ENCODE results near the gene CCDC9B.

The CCDC9B gene

DNA sequence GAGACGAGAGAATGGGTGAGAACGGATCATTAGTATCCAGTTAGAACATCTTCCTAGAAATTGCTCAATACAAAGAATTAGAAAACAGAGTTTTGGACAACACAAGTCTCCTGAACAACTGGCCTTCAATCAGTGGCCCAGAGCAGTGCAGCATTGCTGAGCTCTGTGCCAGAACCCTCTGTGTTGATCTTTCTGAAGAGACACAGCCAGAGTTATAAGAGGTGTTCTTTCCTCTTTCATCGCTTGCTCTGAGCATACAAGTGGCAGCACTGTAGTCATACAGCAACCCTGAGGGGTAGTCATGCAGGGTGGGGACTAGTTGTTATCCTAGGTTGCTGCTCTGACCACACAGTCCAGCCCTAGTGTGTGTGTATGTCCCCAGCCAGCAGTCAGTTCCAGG is 45.7 kb upstream of the CCDC9B start:
- DNase-seq (ENCODE audit: low read depth in 1 of 2, low spot score in 1 of 2), result no peak
- no peaks in the 10 kb centered on the region for H3K27me3 ChIP-seq (ENCODE audit: insufficient read depth, poor library complexity, severe bottlenecking)
- no peak overlapping the region for H3K4me3 ChIP-seq (replicated peaks; ENCODE audit: insufficient read depth, low read length)
- TF ChIP-seq, protein P1, sequence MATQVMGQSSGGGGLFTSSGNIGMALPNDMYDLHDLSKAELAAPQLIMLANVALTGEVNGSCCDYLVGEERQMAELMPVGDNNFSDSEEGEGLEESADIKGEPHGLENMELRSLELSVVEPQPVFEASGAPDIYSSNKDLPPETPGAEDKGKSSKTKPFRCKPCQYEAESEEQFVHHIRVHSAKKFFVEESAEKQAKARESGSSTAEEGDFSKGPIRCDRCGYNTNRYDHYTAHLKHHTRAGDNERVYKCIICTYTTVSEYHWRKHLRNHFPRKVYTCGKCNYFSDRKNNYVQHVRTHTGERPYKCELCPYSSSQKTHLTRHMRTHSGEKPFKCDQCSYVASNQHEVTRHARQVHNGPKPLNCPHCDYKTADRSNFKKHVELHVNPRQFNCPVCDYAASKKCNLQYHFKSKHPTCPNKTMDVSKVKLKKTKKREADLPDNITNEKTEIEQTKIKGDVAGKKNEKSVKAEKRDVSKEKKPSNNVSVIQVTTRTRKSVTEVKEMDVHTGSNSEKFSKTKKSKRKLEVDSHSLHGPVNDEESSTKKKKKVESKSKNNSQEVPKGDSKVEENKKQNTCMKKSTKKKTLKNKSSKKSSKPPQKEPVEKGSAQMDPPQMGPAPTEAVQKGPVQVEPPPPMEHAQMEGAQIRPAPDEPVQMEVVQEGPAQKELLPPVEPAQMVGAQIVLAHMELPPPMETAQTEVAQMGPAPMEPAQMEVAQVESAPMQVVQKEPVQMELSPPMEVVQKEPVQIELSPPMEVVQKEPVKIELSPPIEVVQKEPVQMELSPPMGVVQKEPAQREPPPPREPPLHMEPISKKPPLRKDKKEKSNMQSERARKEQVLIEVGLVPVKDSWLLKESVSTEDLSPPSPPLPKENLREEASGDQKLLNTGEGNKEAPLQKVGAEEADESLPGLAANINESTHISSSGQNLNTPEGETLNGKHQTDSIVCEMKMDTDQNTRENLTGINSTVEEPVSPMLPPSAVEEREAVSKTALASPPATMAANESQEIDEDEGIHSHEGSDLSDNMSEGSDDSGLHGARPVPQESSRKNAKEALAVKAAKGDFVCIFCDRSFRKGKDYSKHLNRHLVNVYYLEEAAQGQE (IDR thresholded peaks at IDR 0.05; ENCODE audit: insufficient replicate concordance, low read depth), result no peak
- TF ChIP-seq, protein P2, sequence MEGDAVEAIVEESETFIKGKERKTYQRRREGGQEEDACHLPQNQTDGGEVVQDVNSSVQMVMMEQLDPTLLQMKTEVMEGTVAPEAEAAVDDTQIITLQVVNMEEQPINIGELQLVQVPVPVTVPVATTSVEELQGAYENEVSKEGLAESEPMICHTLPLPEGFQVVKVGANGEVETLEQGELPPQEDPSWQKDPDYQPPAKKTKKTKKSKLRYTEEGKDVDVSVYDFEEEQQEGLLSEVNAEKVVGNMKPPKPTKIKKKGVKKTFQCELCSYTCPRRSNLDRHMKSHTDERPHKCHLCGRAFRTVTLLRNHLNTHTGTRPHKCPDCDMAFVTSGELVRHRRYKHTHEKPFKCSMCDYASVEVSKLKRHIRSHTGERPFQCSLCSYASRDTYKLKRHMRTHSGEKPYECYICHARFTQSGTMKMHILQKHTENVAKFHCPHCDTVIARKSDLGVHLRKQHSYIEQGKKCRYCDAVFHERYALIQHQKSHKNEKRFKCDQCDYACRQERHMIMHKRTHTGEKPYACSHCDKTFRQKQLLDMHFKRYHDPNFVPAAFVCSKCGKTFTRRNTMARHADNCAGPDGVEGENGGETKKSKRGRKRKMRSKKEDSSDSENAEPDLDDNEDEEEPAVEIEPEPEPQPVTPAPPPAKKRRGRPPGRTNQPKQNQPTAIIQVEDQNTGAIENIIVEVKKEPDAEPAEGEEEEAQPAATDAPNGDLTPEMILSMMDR (IDR thresholded peaks at IDR 0.05; ENCODE audit: insufficient read depth, low read length), result no peak
- no peak for TF ChIP-seq POLR2AphosphoS5 (IDR thresholded peaks at IDR 0.05; ENCODE audit: low read depth)
- TF ChIP-seq SPI1 (IDR thresholded peaks at IDR 0.05; ENCODE audit: borderline replicate concordance, low read depth), result no peak
- no peak for TF ChIP-seq GABPA (IDR thresholded peaks at IDR 0.05; ENCODE audit: low read depth)
- no peak overlapping the region for H3K27ac ChIP-seq (replicated peaks)

DNA sequence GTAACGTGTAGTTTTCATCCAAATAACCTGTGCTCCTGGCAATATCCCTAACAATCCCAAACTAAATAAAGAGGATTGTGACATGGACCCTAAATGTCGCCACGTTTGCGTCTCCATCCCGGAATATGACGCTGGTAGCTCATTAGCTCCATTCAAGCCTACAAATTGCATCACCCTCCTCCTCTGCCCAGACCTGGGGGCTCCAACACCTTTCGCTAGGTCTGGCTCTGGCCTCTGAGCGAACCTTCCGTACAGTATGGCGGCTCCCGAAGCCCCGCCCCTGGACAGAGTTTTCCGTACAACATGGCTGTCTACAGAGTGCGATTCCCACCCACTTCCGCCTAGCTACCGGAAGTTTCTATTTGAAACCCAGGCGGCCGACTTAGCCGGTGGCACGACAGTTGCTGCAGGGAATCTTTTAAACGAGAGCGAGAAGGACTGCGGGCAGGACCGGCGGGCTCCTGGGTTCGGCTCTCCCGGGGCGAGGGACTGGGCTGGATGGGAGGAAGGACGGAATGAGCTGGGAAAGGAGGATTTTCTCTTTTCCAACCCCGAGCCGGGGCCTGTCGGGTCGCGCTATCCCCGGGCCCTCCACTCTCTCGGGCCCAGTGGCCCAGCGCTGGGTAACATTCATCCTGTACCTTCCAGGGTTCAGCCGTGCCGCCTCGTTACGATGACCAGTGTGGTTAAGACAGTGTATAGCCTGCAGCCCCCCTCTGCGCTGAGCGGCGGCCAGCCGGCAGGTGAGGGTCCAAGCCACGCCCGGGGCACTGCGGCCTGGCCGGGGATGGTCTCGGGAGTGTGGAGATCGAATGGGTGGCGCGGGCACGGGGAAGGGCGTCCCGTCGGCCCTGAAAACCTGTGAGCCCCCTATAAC is 42.1 kb upstream of the CCDC9B start, which contains the start of gene KNSTRN:
Gene KNSTRN (plus strand): TSS at position 142 of the 877 bp plus-strand sequence. CDS start 115 bp downstream, at position 257.
- peak; percentile 87 to 94 for DNase-seq (ENCODE audit: low read depth in 1 of 2, low spot score in 1 of 2)
- Histone ChIP-seq H3K27ac (replicated peaks) (peak within 1 kb of the TSS; percentile 82), H3K27me3 (ENCODE audit: insufficient read depth, poor library complexity, severe bottlenecking) (no peaks in the 10 kb centered on the region), H3K4me3 (replicated peaks; ENCODE audit: insufficient read depth, low read length) (peak within 1 kb of the TSS; percentile 94)
- TF ChIP-seq, protein P2 (IDR thresholded peaks at IDR 0.05; ENCODE audit: insufficient read depth, low read length), result no peak
- TF ChIP-seq SPI1 (IDR thresholded peaks at IDR 0.05; ENCODE audit: borderline replicate concordance, low read depth), result peak; percentile 43; the same call in 1 of the 2 replicates
- TF ChIP-seq GABPA (IDR thresholded peaks at IDR 0.05; ENCODE audit: low read depth), result peak; percentile 99
- TF ChIP-seq, protein P1 (IDR thresholded peaks at IDR 0.05; ENCODE audit: insufficient replicate concordance, low read depth), result no peak
- peak; percentile 67 for TF ChIP-seq POLR2AphosphoS5 (IDR thresholded peaks at IDR 0.05; ENCODE audit: low read depth)

DNA sequence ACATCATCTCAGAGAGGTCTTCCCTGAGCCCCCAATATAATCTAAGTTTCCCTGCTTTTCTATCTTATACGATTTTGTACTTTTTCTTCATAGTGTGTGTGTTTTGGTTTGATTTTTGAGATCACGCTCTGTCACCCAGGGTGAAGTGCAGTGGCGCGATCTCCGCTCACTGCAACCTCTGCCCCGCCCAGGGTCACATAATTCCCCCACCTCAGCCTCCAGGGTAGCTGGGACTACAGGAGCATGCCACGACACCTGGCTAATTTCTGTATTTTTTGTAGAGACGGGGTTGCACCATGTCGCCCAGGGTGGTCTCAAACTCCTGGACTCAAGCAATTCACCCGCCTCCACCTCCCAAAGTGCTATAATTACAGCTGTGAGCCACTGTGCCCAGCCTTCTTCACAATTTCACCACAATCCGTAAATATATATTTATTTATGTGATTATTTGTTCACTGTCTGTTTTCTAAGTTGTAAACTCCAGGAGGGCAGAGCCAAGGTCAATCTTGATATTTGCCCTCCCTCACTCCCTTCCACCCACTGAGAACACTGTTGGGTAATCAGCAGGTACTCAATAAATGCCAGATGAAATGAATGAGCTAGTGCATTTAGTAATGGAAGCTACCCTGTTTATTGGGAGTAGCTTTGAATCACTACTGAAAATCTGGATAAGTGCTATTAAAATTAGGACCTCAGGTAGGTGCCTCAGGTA is 41.2 kb upstream of the CCDC9B start:
- no peak for DNase-seq (ENCODE audit: low read depth in 1 of 2, low spot score in 1 of 2)
- no peak overlapping the region for H3K27ac ChIP-seq (replicated peaks)
- H3K4me3 ChIP-seq (replicated peaks; ENCODE audit: insufficient read depth, low read length), result no peak overlapping the region
- H3K27me3 ChIP-seq (ENCODE audit: insufficient read depth, poor library complexity, severe bottlenecking), result no peaks in the 10 kb centered on the region
- TF ChIP-seq SPI1 (IDR thresholded peaks at IDR 0.05; ENCODE audit: borderline replicate concordance, low read depth) (no peak), GABPA (IDR thresholded peaks at IDR 0.05; ENCODE audit: low read depth) (no peak)
- TF ChIP-seq, protein P1 (IDR thresholded peaks at IDR 0.05; ENCODE audit: insufficient replicate concordance, low read depth), result no peak
- TF ChIP-seq, protein P2 (IDR thresholded peaks at IDR 0.05; ENCODE audit: insufficient read depth, low read length), result no peak

Data from HL-60 (cell line).